Measurements from ENCODE around the gene KCNAB3.
A peak's percentile ranks its signal among the peaks of the same experiment; 100 is the strongest.

The KCNAB3 gene

DNA sequence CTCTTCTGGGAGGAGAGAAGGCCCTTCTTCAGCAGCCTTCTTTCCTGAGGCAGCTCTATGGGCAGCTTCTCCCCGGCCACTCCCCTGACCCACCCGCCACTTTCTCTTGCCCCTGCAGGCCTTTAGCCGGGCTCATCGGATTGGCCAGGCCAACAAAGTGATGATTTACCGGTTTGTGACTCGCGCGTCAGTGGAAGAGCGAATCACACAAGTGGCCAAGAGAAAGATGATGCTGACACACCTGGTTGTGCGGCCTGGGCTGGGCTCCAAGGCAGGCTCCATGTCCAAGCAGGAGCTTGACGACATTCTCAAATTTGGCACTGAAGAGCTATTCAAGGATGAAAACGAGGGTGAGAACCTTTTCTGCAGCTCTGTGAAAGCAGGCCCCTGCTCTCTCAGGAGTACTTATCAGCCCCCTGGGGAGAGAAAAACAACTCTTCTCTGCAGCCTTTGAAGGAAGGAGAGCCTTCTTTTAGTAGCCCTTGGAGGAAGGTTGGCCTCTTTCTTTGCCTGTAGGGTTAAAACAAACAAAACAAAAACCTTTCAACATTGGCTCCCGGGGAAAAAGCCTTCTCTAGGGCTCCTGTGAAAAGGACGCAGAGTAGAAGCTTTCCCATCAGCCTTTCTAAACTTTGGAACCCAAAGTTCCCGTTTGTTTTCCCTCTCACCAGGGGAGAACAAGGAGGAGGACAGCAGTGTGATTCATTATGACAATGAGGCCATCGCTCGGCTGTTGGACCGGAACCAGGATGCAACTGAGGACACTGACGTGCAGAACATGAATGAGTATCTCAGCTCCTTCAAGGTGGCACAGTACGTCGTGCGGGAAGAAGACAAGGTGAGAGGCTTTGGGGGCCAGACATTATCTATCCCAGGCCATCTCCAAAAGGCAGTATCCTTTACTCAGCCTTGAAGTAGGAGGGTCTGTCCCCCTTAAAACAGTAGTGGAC is 26.2 kb downstream of the KCNAB3 start:
- no peak for DNase-seq (ENCODE audit: low read depth in 2 of 3, low spot score in 1 of 3)

GRCh38 chr17:7897773-7898172 is 31.9 kb downstream of the KCNAB3 start:
- no peak for DNase-seq (ENCODE audit: low read depth in 2 of 3, low spot score in 1 of 3)

- no peak for DNase-seq (ENCODE audit: low read depth in 2 of 3, low spot score in 1 of 3)
Measured at GRCh38 chr17:7897090-7897489, 32.6 kb downstream of the KCNAB3 start.

DNA sequence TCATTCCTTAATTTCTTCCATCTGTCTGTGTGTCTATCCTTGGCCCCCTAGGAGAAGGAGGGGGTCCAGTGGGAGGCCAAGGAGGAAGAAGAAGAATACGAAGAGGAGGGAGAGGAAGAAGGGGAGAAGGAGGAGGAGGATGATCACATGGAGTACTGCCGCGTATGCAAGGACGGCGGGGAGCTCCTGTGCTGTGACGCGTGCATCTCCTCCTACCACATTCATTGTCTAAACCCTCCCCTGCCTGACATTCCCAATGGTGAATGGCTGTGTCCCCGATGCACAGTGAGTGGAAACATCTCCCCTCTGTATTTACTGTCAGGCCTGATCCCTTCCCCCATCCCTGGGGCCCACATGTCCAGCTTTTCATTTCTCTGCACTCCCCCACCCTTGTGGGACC is 34.8 kb downstream of the KCNAB3 start:
- no peak for DNase-seq (ENCODE audit: low read depth in 2 of 3, low spot score in 1 of 3)

DNA sequence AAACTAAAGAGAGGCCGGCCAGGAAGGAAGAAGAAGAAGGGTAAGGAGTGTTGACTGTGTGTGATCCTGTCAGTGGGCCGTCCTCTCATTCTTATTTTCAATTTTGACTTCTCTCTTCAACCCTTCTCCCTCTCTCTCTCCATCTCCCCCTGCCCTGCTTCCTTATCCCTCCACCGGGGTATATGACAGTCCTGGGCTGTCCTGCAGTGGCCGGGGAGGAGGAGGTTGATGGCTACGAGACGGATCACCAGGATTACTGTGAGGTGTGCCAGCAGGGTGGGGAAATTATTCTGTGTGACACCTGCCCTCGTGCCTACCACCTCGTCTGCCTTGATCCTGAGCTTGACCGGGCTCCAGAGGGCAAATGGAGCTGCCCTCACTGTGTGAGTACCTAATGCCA is 35.4 kb downstream of the KCNAB3 start:
- DNase-seq (ENCODE audit: low read depth in 2 of 3, low spot score in 1 of 3): no peak

- no peak for DNase-seq (ENCODE audit: low read depth in 2 of 3, low spot score in 1 of 3)
Measured at GRCh38 chr17:7893187-7893880, 36.3 kb downstream of the KCNAB3 start.

DNA sequence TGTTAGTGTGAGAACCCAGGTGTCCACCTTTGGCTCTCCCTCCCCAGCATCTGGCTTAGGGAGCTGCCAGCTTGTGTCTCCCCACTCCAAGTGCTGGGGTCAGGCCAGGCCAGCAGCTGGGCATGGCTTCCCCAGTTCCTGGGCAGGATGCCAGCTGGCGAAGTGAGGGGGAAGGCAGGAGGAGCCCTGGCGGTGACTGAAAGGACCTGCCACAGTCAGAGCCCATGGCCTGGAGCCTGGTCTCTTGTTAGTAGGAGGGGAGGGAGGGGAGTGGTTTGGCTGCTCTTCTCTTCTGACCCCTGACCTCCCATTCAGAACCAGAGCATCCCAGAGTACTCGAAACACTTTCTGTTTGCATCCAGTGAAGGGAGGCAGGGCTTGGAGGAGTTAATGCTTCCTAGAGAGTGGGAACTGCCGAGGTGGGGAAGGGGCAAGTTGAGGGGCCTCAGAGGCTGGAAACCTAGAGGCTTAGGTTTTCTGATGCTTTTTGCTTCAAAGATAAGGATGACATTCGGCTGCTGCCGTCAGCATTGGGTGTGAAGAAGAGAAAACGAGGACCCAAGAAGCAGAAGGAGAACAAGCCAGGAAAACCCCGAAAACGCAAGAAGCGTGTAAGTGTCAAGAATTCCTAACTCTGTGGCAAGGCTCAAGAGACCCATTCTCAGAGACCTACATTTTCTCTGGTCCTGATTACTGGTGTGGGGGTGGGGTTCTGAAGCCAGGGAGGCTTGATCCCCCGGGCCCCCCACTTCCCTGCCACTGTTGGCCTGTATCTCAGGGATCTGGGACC is 40.3 kb downstream of the KCNAB3 start:
- DNase-seq (ENCODE audit: low read depth in 2 of 3, low spot score in 1 of 3): peak in 2 of 3 donors; percentile 30 to 32

DNA sequence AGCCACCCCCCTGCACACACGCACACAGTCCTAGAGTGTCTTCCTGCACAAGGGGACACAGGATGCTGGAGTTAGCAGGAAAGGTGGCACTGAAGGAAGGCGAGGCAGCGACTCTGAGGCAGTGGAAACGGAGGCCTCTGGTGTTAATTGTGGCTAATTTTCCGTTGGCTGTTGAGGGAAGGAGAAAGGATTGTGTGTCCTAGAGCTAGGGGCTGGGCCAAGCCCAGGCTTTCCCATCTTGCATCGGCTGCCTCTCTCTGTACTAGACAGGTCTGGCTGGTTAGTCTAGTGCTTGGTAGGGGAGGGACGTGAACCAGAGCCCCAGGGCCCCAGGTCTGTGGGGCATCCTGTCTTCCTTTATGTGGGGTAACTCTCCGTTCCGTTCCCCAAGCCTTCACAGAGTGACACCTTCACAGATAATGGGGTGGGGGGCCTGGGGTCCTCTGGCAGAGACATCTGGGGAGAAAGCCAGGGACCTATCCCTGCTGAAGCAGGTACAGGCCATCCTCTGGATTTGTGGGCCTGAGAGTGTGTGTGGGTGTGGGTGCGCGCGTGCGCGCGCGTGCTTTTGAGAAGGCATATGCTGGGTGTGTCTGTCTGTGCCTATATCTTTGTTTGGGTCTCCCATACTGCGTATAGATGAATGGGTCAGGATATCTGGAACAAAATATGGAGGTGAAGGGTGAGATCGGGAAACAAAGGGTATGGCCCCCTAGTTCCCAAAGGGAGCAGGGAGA is 41.3 kb downstream of the KCNAB3 start, which contains the start of gene CHD3:
CHD3 (plus strand) TSS at position 606 of the 737 bp plus-strand sequence. CDS start 212 bp downstream, outside the sequence.
- DNase-seq (ENCODE audit: low read depth in 2 of 3, low spot score in 1 of 3): peak; percentile 40 to 56 (median 52)

DNA sequence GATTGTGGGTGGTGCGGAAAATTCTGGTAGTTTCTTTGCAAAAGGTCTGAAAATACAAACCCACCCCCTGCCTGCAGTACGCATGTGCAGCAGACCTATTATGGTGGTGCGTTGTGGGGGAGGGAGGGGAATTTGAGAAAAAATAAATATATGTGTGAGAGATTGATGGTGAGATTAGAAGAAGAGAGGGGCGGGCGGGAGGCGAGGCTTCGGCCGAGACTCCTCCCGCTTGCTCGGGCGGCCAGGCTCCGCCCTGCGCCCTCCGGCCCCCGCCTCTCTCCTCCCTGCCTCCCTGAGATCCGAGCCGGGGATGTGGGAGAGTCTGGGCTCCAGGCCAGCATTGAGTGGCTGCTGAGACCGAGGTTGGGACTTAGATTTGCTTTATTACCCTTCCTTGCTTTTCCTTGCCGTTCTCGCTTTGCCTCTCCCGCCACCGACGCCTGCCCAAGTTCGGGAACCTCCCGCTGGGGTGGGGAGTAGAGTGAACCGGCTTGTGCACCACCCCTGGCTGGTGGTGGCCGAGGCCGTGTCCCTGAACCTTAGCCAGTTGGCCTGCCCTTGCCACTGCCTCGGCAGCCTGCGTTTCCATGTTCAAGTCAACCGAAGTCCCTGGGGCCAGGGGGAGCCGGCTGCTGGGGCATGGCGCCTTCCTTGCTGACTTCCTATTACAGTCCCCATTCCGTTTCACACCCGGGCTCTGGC is 42.0 kb downstream of the KCNAB3 start:
- DNase-seq (ENCODE audit: low read depth in 2 of 3, low spot score in 1 of 3): peak; percentile 82 to 89 (median 83)

GRCh38 chr17:7887038-7887481 is 42.6 kb downstream of the KCNAB3 start:
- no peak for DNase-seq (ENCODE audit: low read depth in 2 of 3, low spot score in 1 of 3)

GRCh38 chr17:7886227-7887037 is 43.2 kb downstream of the KCNAB3 start:
- peak; percentile 19 to 47 (median 33) for DNase-seq (ENCODE audit: low read depth in 2 of 3, low spot score in 1 of 3)

DNA sequence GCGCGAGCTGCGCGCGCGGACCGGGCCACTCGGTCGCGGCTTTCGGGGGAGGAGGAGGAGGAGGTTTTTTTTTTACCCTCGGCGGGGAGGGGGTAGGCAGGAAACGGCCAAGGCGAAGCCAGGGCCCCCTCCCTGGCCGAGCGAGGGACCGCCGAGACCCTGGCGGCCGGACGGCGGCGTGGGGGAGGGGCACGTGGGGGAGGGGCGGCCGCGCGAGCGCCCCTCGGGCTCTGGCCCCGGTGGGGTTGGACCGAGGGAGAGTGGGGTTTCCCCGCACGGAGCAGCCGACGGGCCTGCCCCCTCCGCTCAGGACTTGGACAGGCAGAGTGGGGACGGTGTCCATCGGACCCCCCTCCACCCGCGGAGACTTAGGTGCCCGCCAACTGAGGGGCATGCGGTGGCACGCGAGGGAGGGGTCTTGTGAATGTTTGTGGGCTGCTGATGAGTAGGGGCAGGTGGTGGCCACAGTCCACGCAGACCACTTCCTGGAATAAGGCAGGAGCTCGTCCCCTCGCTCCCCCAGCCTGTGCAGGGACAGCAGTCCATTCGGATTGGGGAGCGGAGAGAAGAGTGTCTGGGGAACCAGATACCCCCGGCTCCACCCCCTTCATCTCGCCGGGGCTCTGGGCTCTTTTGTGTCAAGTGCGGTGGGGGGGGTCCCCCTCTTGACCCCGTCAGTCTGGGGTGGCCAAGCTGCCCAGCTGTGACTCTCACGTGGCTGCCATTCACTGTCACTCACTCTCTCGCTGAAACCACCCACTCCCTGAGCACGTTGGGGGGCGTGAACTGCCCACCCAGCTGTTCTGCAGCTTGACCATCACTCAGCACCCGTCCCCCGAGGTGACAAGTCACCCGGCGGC is 44.1 kb downstream of the KCNAB3 start:
- DNase-seq (ENCODE audit: low read depth in 2 of 3, low spot score in 1 of 3): peak; percentile 13 to 40 (median 14)

DNA sequence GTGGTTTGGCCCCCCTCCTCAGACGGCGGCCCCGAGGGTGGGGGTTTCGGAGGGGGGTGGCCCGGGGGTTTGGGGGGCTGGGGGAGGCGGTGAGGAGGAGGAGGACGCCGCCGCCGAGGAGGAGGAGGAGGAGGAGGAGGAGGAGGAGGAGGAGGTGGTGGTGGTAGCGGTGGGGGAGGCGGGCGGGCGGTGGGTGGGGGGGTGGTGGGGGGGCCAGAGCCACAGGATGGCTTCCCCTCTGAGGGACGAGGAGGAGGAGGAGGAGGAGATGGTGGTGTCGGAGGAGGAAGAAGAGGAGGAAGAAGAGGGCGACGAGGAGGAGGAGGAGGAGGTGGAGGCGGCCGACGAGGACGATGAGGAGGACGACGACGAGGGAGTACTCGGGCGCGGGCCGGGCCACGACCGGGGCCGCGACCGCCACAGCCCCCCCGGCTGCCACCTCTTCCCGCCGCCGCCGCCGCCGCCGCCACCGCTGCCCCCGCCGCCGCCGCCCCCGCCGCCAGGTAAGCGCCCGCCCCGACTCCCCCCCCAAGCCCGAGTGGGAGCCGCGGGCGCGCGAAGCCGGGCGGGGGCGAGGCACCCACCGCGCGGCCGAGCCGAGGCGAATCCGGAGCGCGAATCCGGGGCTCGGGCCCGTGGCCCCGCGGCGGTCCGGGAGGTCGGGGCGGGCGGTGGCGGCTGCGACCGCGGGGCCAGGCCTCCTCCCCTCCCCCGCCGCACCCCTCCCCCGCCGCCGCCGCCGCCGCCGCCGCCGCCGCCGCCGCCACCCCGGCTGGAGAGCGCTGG is 44.9 kb downstream of the KCNAB3 start:
- peak in 1 of 3 donors; percentile 14 for DNase-seq (ENCODE audit: low read depth in 2 of 3, low spot score in 1 of 3)

DNA sequence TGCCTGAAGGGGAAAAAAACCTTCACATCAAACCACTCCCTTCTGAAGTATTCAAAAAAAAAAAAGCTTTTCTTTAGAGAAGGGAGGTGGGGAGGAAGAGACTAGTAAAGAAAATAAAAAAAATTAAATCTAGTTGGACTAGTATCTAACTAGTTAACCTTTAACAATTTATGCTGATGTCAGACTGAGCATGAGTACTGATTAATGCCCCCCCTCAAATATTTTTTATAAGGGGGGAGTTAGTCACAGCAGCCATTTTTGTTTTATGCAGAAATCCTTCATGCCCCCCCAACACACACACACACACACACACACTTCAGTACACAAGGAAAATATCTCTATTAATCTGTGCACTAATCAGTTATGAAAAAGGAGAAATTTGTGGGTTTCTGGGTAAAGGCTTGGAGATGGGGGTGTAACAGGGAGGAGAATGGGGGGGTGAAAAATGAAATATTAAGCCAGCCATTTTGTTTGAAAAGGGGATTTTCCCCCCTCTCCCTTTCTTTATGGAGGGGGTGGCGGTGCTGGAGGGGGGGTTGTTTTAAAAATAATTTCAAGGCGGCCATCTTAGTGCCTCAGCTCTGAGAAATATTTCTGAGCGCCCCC is 45.8 kb downstream of the KCNAB3 start:
- DNase-seq (ENCODE audit: low read depth in 2 of 3, low spot score in 1 of 3): peak in 1 of 3 donors; percentile 21

- no peak for DNase-seq (ENCODE audit: low read depth in 2 of 3, low spot score in 1 of 3)
Measured at GRCh38 chr17:7882629-7883028, 47.0 kb downstream of the KCNAB3 start.

GRCh38 chr17:7882068-7882467 is 47.6 kb downstream of the KCNAB3 start:
- DNase-seq (ENCODE audit: low read depth in 2 of 3, low spot score in 1 of 3): no peak

Measured in stimulated activated CD4-positive, alpha-beta T cell treated with anti-CD3 and anti-CD28 coated beads, Interleukin-12 subunit alpha, Interleukin-12 subunit beta, amount 100 ng/mL, for 48 hours (primary cell).